H1 (cell line): ENCODE measurements around the gene ODAPH. TPM values are rescaled to one million over a fixed set of nuclear protein-coding genes. Genes with fewer than 3 reads are reported as not detected.

ENCODE experiments used
- CTCF ChIA-PET: fragments of 300-600 bp; sonication (Branson Sonifier 250); formaldehyde crosslinking; loops from one replicate; lab custom pipeline; 2021; ENCODE audit not compliant: partially characterized antibody; lab: Charles Lee
- POLR2A ChIA-PET: fragments of 300-600 bp; sonication (Branson Sonifier 250); formaldehyde crosslinking; loops from one replicate; lab custom pipeline; 2021; ENCODE audit warnings: inconsistent platforms; ENCODE audit not compliant: partially characterized antibody; lab: Charles Lee
- DNase-seq, 2 experiments: peaks; one replicate each; pipeline versions ENCODE4 v3.0.0 to v3.0.0-alpha.2; 2010 to 2022; ENCODE audit warnings: low spot score in 2 of 2, low read depth in 1 of 2, mixed read lengths in 1 of 2
- FAIRE-seq: peaks from 2 replicates; lab custom pipeline; 2011; peaks lifted over from hg19 to GRCh38; lab: Jason Lieb, UNC
- H2AFZ ChIP-seq: 2 replicates; pipeline ENCODE4 v1.8.1; 2012; ENCODE audit warnings: low read length, inconsistent platforms
- H2AK5ac ChIP-seq: 2 replicates; pipeline ENCODE4 v1.6.1; 2013; ENCODE audit warnings: low read depth, low read length
- H2BK120ac ChIP-seq: replicated peaks from 2 replicates; pipeline ENCODE3; 2013; ENCODE audit warnings: low read depth, low read length, inconsistent platforms
- H2BK12ac ChIP-seq: 2 replicates; pipeline ENCODE4 v1.6.1; 2013; ENCODE audit warnings: low read depth, low read length
- H2BK15ac ChIP-seq: 2 replicates; pipeline ENCODE4 v1.6.1; 2013; ENCODE audit warnings: low read length
- H2BK20ac ChIP-seq: 2 replicates; pipeline ENCODE4 v1.6.1; 2013; ENCODE audit warnings: low read length
- H2BK5ac ChIP-seq: 2 replicates; pipeline ENCODE4 v1.6.1; 2013; ENCODE audit warnings: low read depth, low read length
- H3K14ac ChIP-seq: 2 replicates; pipeline ENCODE4 v1.6.1; 2013; ENCODE audit warnings: inconsistent platforms; ENCODE audit not compliant: insufficient read length
- H3K18ac ChIP-seq: 2 replicates; pipeline ENCODE4 v1.6.1; 2013; ENCODE audit warnings: low read length; ENCODE audit errors: extremely low read depth
- H3K23ac ChIP-seq: 2 replicates; pipeline ENCODE4 v1.6.1; 2013; ENCODE audit warnings: inconsistent platforms; ENCODE audit not compliant: insufficient read length
- H3K23me2 ChIP-seq: 2 replicates; pipeline ENCODE4 v1.6.1; 2013; ENCODE audit warnings: low read depth, low read length
- H3K27ac ChIP-seq: 2 replicates; pipeline ENCODE4 v1.6.1; 2011; ENCODE audit warnings: low read depth, low read length, inconsistent platforms
- H3K27me3 ChIP-seq, 4 experiments: replicated peaks in 1 of 4; 1 replicate in 1 of 4; 2 replicates in 3 of 4; pipeline versions ENCODE4 v1.6.1 to v1.8.1; 2011 to 2013; ENCODE audit warnings: low read length in 3 of 4, mild to moderate bottlenecking in 3 of 4, inconsistent platforms in 2 of 4, mixed read lengths in 2 of 4, moderate library complexity in 1 of 4; ENCODE audit not compliant: control insufficient read depth in 3 of 4, insufficient read depth in 3 of 4; ENCODE audit errors: extremely low read depth in 1 of 4
- H3K36me3 ChIP-seq, 4 experiments: 2 replicates each; pipeline versions ENCODE4 v1.6.1 to v1.8.1; 2011 to 2013; ENCODE audit warnings: mild to moderate bottlenecking in 4 of 4, low read length in 3 of 4, moderate library complexity in 2 of 4, control low read depth in 1 of 4, inconsistent platforms in 1 of 4; ENCODE audit not compliant: insufficient read depth in 4 of 4, control insufficient read depth in 2 of 4
- H3K4ac ChIP-seq: replicated peaks from 2 replicates; pipeline ENCODE3; 2013; ENCODE audit warnings: low read length, low read depth, mixed read lengths, inconsistent platforms; ENCODE audit not compliant: insufficient read length
- H3K4me1 ChIP-seq, 4 experiments: replicated peaks in 1 of 4; 1 replicate in 1 of 4; 2 replicates in 3 of 4; pipeline versions ENCODE4 v1.6.1 to v1.8.1; 2011 to 2013; ENCODE audit warnings: low read length in 3 of 4, inconsistent platforms in 2 of 4, mixed read lengths in 1 of 4; ENCODE audit not compliant: insufficient read depth in 4 of 4, control insufficient read depth in 3 of 4
- H3K4me2 ChIP-seq, 2 experiments: 2 replicates each; pipeline versions ENCODE4 v1.6.1 to v1.8.1; 2011 to 2013; ENCODE audit warnings: low read depth in 2 of 2, low read length in 2 of 2, control low read depth in 1 of 2, inconsistent platforms in 1 of 2, mild to moderate bottlenecking in 1 of 2; ENCODE audit not compliant: insufficient read depth in 1 of 2
- H3K4me3 ChIP-seq, 4 experiments: fragments of 200-600, 300-600 bp in 1 of 4; sonication (generic), shearing (Covaris generic), sonication (Bioruptor Twin) in 1 of 4; 2 replicates each; pipeline versions ENCODE4 v1.5.1 to v1.8.1; 2011 to 2016; ENCODE audit warnings: low read length in 4 of 4, low read depth in 3 of 4, control low read depth in 2 of 4, inconsistent platforms in 2 of 4, mild to moderate bottlenecking in 2 of 4, mixed read lengths in 1 of 4, moderate library complexity in 1 of 4; ENCODE audit not compliant: insufficient read depth in 2 of 4; ENCODE audit errors: extremely low read depth in 1 of 4
- H3K56ac ChIP-seq: replicated peaks from 2 replicates; pipeline ENCODE3; 2013; ENCODE audit warnings: low read depth, mild to moderate bottlenecking, mixed read lengths, low read length, inconsistent platforms; ENCODE audit not compliant: insufficient read length
- H3K79me1 ChIP-seq: 2 replicates; pipeline ENCODE4 v1.6.1; 2013; ENCODE audit warnings: low read depth, low read length, control low read depth
- H3K79me2 ChIP-seq, 2 experiments: 2 replicates each; pipeline versions ENCODE4 v1.6.1 to v1.8.1; 2012 to 2013; ENCODE audit warnings: low read length in 2 of 2, mild to moderate bottlenecking in 2 of 2, inconsistent platforms in 1 of 2; ENCODE audit not compliant: insufficient read depth in 2 of 2, control insufficient read depth in 1 of 2
- H3K9ac ChIP-seq, 4 experiments: replicated peaks in 1 of 4; 1 replicate in 1 of 4; 2 replicates in 3 of 4; pipeline versions ENCODE4 v1.6.1 to v1.8.1; 2011 to 2013; ENCODE audit warnings: low read depth in 3 of 4, low read length in 3 of 4, control low read depth in 2 of 4, mild to moderate bottlenecking in 2 of 4, moderate library complexity in 2 of 4, inconsistent platforms in 1 of 4; ENCODE audit errors: extremely low read depth in 1 of 4
- H3K9me3 ChIP-seq, 2 experiments: 2 replicates each; pipeline versions ENCODE4 v1.6.1 to v1.8.1; 2012 to 2013; ENCODE audit warnings: mild to moderate bottlenecking in 2 of 2, moderate library complexity in 2 of 2, control low read depth in 1 of 2, inconsistent platforms in 1 of 2, low read depth in 1 of 2, low read length in 1 of 2, mixed read lengths in 1 of 2; ENCODE audit not compliant: insufficient read depth in 2 of 2
- H4K20me1 ChIP-seq, 2 experiments: replicated peaks in 1 of 2; 2 replicates each; pipeline versions ENCODE3 to v1.8.1; 2011 to 2013; ENCODE audit warnings: inconsistent platforms in 2 of 2, low read length in 2 of 2, mild to moderate bottlenecking in 1 of 2; ENCODE audit not compliant: insufficient read depth in 2 of 2, control insufficient read depth in 1 of 2
- H4K5ac ChIP-seq: 2 replicates; pipeline ENCODE4 v1.6.1; 2013; ENCODE audit warnings: low read length, low read depth, mixed read lengths, inconsistent platforms; ENCODE audit not compliant: insufficient read length
- H4K8ac ChIP-seq: 2 replicates; pipeline ENCODE4 v1.8.0; 2013; ENCODE audit warnings: mild to moderate bottlenecking, moderate library complexity, low read length, inconsistent platforms; ENCODE audit not compliant: insufficient read depth; ENCODE audit errors: extremely low read depth
- H4K91ac ChIP-seq: replicated peaks from 2 replicates; pipeline ENCODE3; 2013; ENCODE audit warnings: low read length, mixed read lengths, inconsistent platforms; ENCODE audit not compliant: insufficient read length
- HDAC2 ChIP-seq, 2 experiments: fragments of 300-600 bp in 1 of 2; sonication (generic) in 1 of 2; IDR thresholded peaks; 2 replicates each; pipeline ENCODE4 v1.6.1; 2011 to 2012; ENCODE audit warnings: low read depth in 2 of 2, low read length in 2 of 2, mild to moderate bottlenecking in 2 of 2, moderate library complexity in 2 of 2, borderline replicate concordance in 1 of 2, inconsistent platforms in 1 of 2
- RXRA ChIP-seq: IDR thresholded peaks from 2 replicates; pipeline ENCODE4 v1.6.1; 2011; ENCODE audit warnings: low read depth, mild to moderate bottlenecking, low read length, moderate library complexity; ENCODE audit not compliant: insufficient read depth
- WGBS, 2 experiments: shearing (Covaris generic) in 1 of 2; methylation state at CpG; one replicate each; pipeline versions ENCODE4 v1.1.6 to v1.1.7; 2013 to 2015; ENCODE audit warnings: low lambda C conversion rate in 2 of 2, mixed read lengths in 2 of 2, inconsistent platforms in 1 of 2, low coverage in 1 of 2, missing lambda C conversion rate in 1 of 2; ENCODE audit not compliant: insufficient replicate concordance in 2 of 2, insufficient coverage in 1 of 2, insufficient read length in 1 of 2; ENCODE audit errors: extremely low coverage in 1 of 2, missing lambda C conversion rate in 1 of 2; 5-methylcytosine and 5-hydroxymethylcytosine counted together
- polyA plus RNA-seq, 7 experiments: library from polyadenylated mRNA; depleted of rRNA in 3 of 7; stranded (reverse) in 5 of 7; unstranded in 2 of 7; fragments of >200 nt in 5 of 7; fragments of 200-250 nt in 2 of 7; gene quantifications; 1 replicate in 5 of 7; 2 replicates in 1 of 7; 4 replicates in 1 of 7; pipeline versions ENCODE4 v1.2.1 to v1.2.3, GENCODE V29; 2011 to 2013; ENCODE audit warnings: missing spikeins in 2 of 7, mixed read lengths in 2 of 7
- total RNA-seq: library from RNA; stranded (reverse); fragmentation: NEBNext Ultra II Directional; extraction: Animal tissue kit (Norgen Biotek cat#: 25700); gene quantifications from 2 replicates; pipeline ENCODE4 v1.2.1, GENCODE V29; 2021

Gene ODAPH
- total and polyA plus RNA-seq, 2 of the 8 experiments (the other 6 are each of a cell fraction or from before 2014, with no cell fraction given) = not detected

DNA sequence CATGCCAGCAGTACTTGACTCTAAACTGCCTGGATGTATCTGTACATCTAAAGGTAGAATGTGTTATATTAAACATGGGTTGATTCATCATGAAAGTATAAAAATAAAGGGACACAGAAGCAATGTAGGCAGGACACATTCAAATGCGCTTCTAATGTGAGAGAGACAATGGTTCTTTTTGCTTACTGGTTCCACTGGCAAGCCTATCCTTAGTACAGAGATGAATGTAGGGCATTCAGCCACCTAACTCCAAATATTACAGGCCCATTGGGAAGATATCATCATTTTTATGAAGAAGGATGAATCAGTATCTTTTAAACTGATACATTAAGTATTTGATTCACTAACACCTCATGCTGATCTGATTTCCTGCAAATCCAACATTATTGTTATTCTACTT, 56.4 kb downstream of the ODAPH start:
- no peak for FAIRE-seq

More for the DNA sequence above, 56.4 kb downstream of the ODAPH start:
- H3K4me2 ChIP-seq = no peak overlapping the region
- H3K79me2 ChIP-seq = no peaks in the 10 kb centered on the region
- H3K4ac ChIP-seq = no peak overlapping the region
- H3K36me3 ChIP-seq = no peaks in the 10 kb centered on the region
- H3K9me3 ChIP-seq = no peaks in the 10 kb centered on the region
- H4K91ac ChIP-seq = no peak overlapping the region
- no peak overlapping the region for H4K8ac ChIP-seq
- H3K27ac ChIP-seq = no peak overlapping the region
- no peak overlapping the region for H2BK120ac ChIP-seq
- H2BK20ac ChIP-seq = no peak overlapping the region
- H3K18ac ChIP-seq = no peak overlapping the region
- no peak overlapping the region for H3K4me3 ChIP-seq
- no peak overlapping the region for H3K9ac ChIP-seq
- POLR2A ChIA-PET = no interaction called here
- H3K4me1 ChIP-seq = no peaks in the 10 kb centered on the region
- H2AFZ ChIP-seq = no peak overlapping the region
- no peak overlapping the region for H2BK15ac ChIP-seq
- H4K20me1 ChIP-seq = no peaks in the 10 kb centered on the region
- H3K27me3 ChIP-seq = no peaks in the 10 kb centered on the region
- no peak overlapping the region for H2BK5ac ChIP-seq
- H4K5ac ChIP-seq = no peak overlapping the region
- no peak for DNase-seq
- no peak overlapping the region for H2BK12ac ChIP-seq
- no peaks in the 10 kb centered on the region for H3K23me2 ChIP-seq
- CTCF ChIA-PET = no interaction called here
- H2AK5ac ChIP-seq = no peak overlapping the region
- TF ChIP-seq HDAC2 (IDR thresholded peaks at IDR 0.05; ENCODE audit: borderline replicate concordance in 1 of 2, low read depth in 2 of 2, low read length in 2 of 2) = no peak
- no peak for TF ChIP-seq RXRA
- no peak overlapping the region for H3K56ac ChIP-seq
- WGBS, 2 experiments = 95% methylated on average over 1 of the region's 1 CpG; no CpG with 5 or more reads in 1 of the 2 experiments
- H3K14ac ChIP-seq = no peak overlapping the region
- H3K23ac ChIP-seq = no peak overlapping the region
- H3K79me1 ChIP-seq = no peaks in the 10 kb centered on the region

Other genes starting within 250 kb of the ODAPH start
- gene RCHY1, start 41.7 kb upstream of the ODAPH start, total RNA-seq = 39.8 and 44.0 TPM in 2 replicates
- gene RCHY1, start 41.7 kb upstream of the ODAPH start, polyA plus RNA-seq (2011; rRNA removed) = 19.7 and 30.3 TPM in 2 replicates
- gene THAP6, start 41.6 kb upstream of the ODAPH start, total RNA-seq = 8.9 and 9.7 TPM in 2 replicates
- gene THAP6, start 41.6 kb upstream of the ODAPH start, polyA plus RNA-seq (2011; rRNA removed) = 2.9 and 3.3 TPM in 2 replicates
- 1.4 and 2.1 TPM in 2 replicates for gene CDKL2, start 74.5 kb downstream of the ODAPH start, total RNA-seq
- 1.2 and 1.4 TPM in 2 replicates for gene CDKL2, start 74.5 kb downstream of the ODAPH start, polyA plus RNA-seq (2011; rRNA removed)
- 378 and 388 TPM in 2 replicates for gene G3BP2, start 117.3 kb downstream of the ODAPH start, total RNA-seq
- 78.2 and 83.7 TPM in 2 replicates for gene G3BP2, start 117.3 kb downstream of the ODAPH start, polyA plus RNA-seq (2011; rRNA removed)
- gene USO1, start 168.5 kb downstream of the ODAPH start, total RNA-seq = 190 and 198 TPM in 2 replicates
- 39.8 and 57.3 TPM in 2 replicates for gene USO1, start 168.5 kb downstream of the ODAPH start, polyA plus RNA-seq (2011; rRNA removed)